GM08714 (cell line): ENCODE measurements around the gene ALG12.

Source experiments
- H3K4me3 ChIP-seq: fragments of 200-500 bp; sonication (Bioruptor generic); 2 replicates; pipeline ENCODE4 v1.5.1; 2014; ENCODE audit warnings: mild to moderate bottlenecking, low read length, inconsistent platforms
- ZNF274 ChIP-seq: IDR thresholded peaks from 2 replicates; pipeline ENCODE4 v1.6.1; 2012; ENCODE audit warnings: mild to moderate bottlenecking, low read depth, low read length

Gene ALG12

GRCh38 chr22:49856766-49857618 lies 61.2 kb downstream of the ALG12 start:
- TF ChIP-seq ZNF274 = no peak
- H3K4me3 ChIP-seq = no peak overlapping the region

GRCh38 chr22:49856343-49856742 lies 61.9 kb downstream of the ALG12 start:
- H3K4me3 ChIP-seq = no peak overlapping the region
- no peak for TF ChIP-seq ZNF274

- peak overlapping the region; percentile 94 for H3K4me3 ChIP-seq
- TF ChIP-seq ZNF274 = no peak
These were observed 62.9 kb downstream of the ALG12 start for GRCh38 chr22:49855251-49855911.

GRCh38 chr22:49853981-49854831 lies 64.0 kb downstream of the ALG12 start:
- H3K4me3 ChIP-seq = peak overlapping the region; percentile 94
- TF ChIP-seq ZNF274 = no peak

- no peak for TF ChIP-seq ZNF274
- H3K4me3 ChIP-seq = peak within 1 kb of the TSS; percentile 94
These were observed 65.0 kb downstream of the ALG12 start, which contains the start of gene ZBED4 for GRCh38 chr22:49852898-49853894. Gene ZBED4 (plus strand): TSS chr22:49853844. CDS start chr22:49883663, 29,819 bp downstream.

GRCh38 chr22:49852568-49852897 lies 65.7 kb downstream of the ALG12 start:
- peak overlapping the region; percentile 64; the same call in 1 of the 2 replicates for H3K4me3 ChIP-seq

GRCh38 chr22:49850959-49851802 lies 67.1 kb downstream of the ALG12 start:
- no peak overlapping the region for H3K4me3 ChIP-seq
- no peak for TF ChIP-seq ZNF274
